ENCODE measurements around the gene SULT4A1. TPM values are rescaled to one million over a fixed set of nuclear protein-coding genes. Genes with fewer than 3 reads are reported as not detected.

The SULT4A1 gene
- total and polyA plus RNA-seq, 2 of the 4 experiments (the other 2 are of a cell fraction) = 1.1 to 5.2 TPM

GRCh38 chr22:43839781-43840180, 22.5 kb downstream of the SULT4A1 start:
- Histone ChIP-seq H2AK9ac (replicated peaks; ENCODE audit: low read depth, low read length, poor library complexity) (no peak overlapping the region), H3K9me3 (ENCODE audit: control insufficient read depth, insufficient read depth, low read length) (no peaks in the 10 kb centered on the region), H3K18ac (ENCODE audit: low read depth, low read length) (no peak overlapping the region), H4K8ac (ENCODE audit: low read depth in 2 of 2, low read length in 2 of 2) (no peak overlapping the region), H2AFZ (replicated peaks; ENCODE audit: low read length, poor library complexity) (no peak overlapping the region), H2BK15ac (ENCODE audit: low read depth, low read length) (no peak overlapping the region), H3K4me2 (ENCODE audit: low read depth, low read length) (no peak overlapping the region), H2BK120ac (ENCODE audit: low read depth, low read length) (no peak overlapping the region), H3K4me1 (ENCODE audit: control insufficient read depth, insufficient read depth, low read length) (no peaks in the 10 kb centered on the region), H3K36me3 (ENCODE audit: control insufficient read depth, insufficient read depth, low read length) (peaks cover 9% of the 10 kb centered on the region; the same call in 1 of the 2 replicates), H2AK5ac (ENCODE audit: low read depth, low read length) (no peak overlapping the region), H3K9me1 (ENCODE audit: insufficient read depth, low read length) (no peaks in the 10 kb centered on the region), H4K20me1 (ENCODE audit: insufficient read depth, low read length) (no peaks in the 10 kb centered on the region; the same call in 1 of the 2 replicates), H3K56ac (ENCODE audit: extremely low read depth, insufficient read depth, low read length) (no peak overlapping the region), H3K23ac (ENCODE audit: low read depth, low read length) (no peak overlapping the region), H2BK20ac (ENCODE audit: low read depth, low read length) (no peak overlapping the region), H3K79me1 (ENCODE audit: low read depth in 1 of 2, low read length in 2 of 2) (no peaks in the 10 kb centered on the region; a peak in 1 of 4 replicates), H3K4me3 (ENCODE audit: insufficient read depth, low read depth, low read length) (no peak overlapping the region), H3K14ac (replicated peaks; ENCODE audit: low read depth, low read length) (no peak overlapping the region), H4K5ac (ENCODE audit: low read depth, low read length) (no peak overlapping the region), H2BK5ac (ENCODE audit: low read depth, low read length, poor library complexity, severe bottlenecking) (no peak overlapping the region), H3K27me3 (ENCODE audit: control insufficient read depth, insufficient read depth, low read length) (no peaks in the 10 kb centered on the region; the same call in 1 of the 2 replicates), H3K27ac (ENCODE audit: insufficient read depth, low read length) (no peak overlapping the region), H3K9ac (ENCODE audit: low read depth, low read length) (no peak overlapping the region), H3K4ac (ENCODE audit: low read depth, low read length) (no peak overlapping the region), H4K91ac (ENCODE audit: insufficient read depth, low read depth, low read length) (no peak overlapping the region)
- no TSS peak for BruUV-seq (replicated peaks)
- CTCF ChIA-PET = no interaction called here
- TF ChIP-seq NFE2L2 (IDR thresholded peaks at IDR 0.05; ENCODE audit: low read depth, low read length) (no peak), MXI1 (IDR thresholded peaks at IDR 0.05; ENCODE audit: borderline replicate concordance, low read depth, low read length) (no peak), FOS (IDR thresholded peaks at IDR 0.05; ENCODE audit: low read depth, low read length) (no peak), RFX5 (IDR thresholded peaks at IDR 0.05; ENCODE audit: low read depth, low read length) (no peak), BHLHE40 (IDR thresholded peaks at IDR 0.05; ENCODE audit: low read depth, low read length) (no peak), CEBPB (IDR thresholded peaks at IDR 0.05; ENCODE audit: low read depth, low read length) (no peak), RCOR1 (IDR thresholded peaks at IDR 0.05; ENCODE audit: insufficient replicate concordance, low read length) (no peak), RAD21 (IDR thresholded peaks at IDR 0.05; ENCODE audit: low read length) (no peak), CHD1 (IDR thresholded peaks at IDR 0.05; ENCODE audit: low read depth, low read length) (no peak), MAZ (IDR thresholded peaks at IDR 0.05; ENCODE audit: borderline replicate concordance, low read depth, low read length) (no peak), ELK1 (IDR thresholded peaks at IDR 0.05; ENCODE audit: borderline replicate concordance, low read depth, low read length) (no peak), MAFK (IDR thresholded peaks at IDR 0.05; ENCODE audit: low read depth, low read length) (no peak)
- TF ChIP-seq, protein P1, sequence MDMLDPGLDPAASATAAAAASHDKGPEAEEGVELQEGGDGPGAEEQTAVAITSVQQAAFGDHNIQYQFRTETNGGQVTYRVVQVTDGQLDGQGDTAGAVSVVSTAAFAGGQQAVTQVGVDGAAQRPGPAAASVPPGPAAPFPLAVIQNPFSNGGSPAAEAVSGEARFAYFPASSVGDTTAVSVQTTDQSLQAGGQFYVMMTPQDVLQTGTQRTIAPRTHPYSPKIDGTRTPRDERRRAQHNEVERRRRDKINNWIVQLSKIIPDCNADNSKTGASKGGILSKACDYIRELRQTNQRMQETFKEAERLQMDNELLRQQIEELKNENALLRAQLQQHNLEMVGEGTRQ (IDR thresholded peaks at IDR 0.05; ENCODE audit: low read depth, low read length) = no peak
- DNase-seq (no peak), ATAC-seq (ENCODE audit: low read depth) (no peak)
- POLR2A ChIA-PET (ENCODE audit: unreplicated experiment) = no interaction called here
- intact Hi-C loops (cut with micrococcal nuclease) = no loop called here
- 59% methylated on average over 3 of the region's 8 CpGs; no CpG with 5 or more reads in 1 of the 2 experiments for WGBS, 2 experiments (ENCODE audit: extremely low coverage in 2 of 2, insufficient read length in 1 of 2)
- in situ Hi-C loops (cut with MboI; ENCODE audit: low sequenced_read_pairs) = no loop called here
- dilution Hi-C loops (cut with HindIII; ENCODE audit: low sequenced_read_pairs, unreplicated experiment) = no loop called here
